ENCODE results near the gene KMT2C.

GRCh38 chr7:152148706-152149105, 287.1 kb downstream of the KMT2C start:
- no peak for TF ChIP-seq GATA3 (IDR thresholded peaks at IDR 0.05; ENCODE audit: low read depth, low read length)
- no peak for TF ChIP-seq GATA2 (IDR thresholded peaks at IDR 0.05; ENCODE audit: low read depth, low read length)

Measured in SH-SY5Y (cell line).